Esophagus muscularis mucosa (tissue), 4 donors: ENCODE data around the gene C21orf58.

Experiments
- CTCF ChIP-seq, 3 experiments: fragments of 200-600 bp in 2 of 3; fragments of 450-650 bp in 1 of 3; sonication (generic) in 2 of 3; IDR thresholded peaks; one replicate each; pipeline ENCODE4 v1.5.1; 2017 to 2019; ENCODE audit warnings: antibody characterized with exemption in 3 of 3, mild to moderate bottlenecking in 2 of 3, moderate library complexity in 1 of 3
- EP300 ChIP-seq: sonication (generic); formaldehyde crosslinking; IDR thresholded peaks from one replicate; pipeline ENCODE4 v1.6.1; 2017; ENCODE audit warnings: antibody characterized with exemption
- POLR2AphosphoS5 ChIP-seq, 2 donors: sonication (generic); formaldehyde crosslinking; IDR thresholded peaks; one replicate each; pipeline ENCODE4 v1.6.1; 2017; ENCODE audit warnings: antibody characterized with exemption in 2 of 2

- TF ChIP-seq CTCF (IDR thresholded peaks at IDR 0.05) (no peak), EP300 (no peak), POLR2AphosphoS5 (IDR thresholded peaks at IDR 0.05) (no peak)
Measured at GRCh38 chr21:46274797-46275390, 48.8 kb downstream of the C21orf58 start.
